ENCODE measurements around the gene ATN1. TPM values are rescaled to one million over a fixed set of nuclear protein-coding genes. Genes with fewer than 3 reads are reported as not detected.

ATN1 gene
- total and polyA plus RNA-seq, 9 of the 15 experiments (the other 6 are each of a cell fraction or from before 2014, with no cell fraction given), result 0.15 to 49.8 (median 2.7) TPM

- 0 out of 2 replicates have a peak, but pooled peaks have one; percentile 42 for TF ChIP-seq KLF6 (CRISPR knock-in tag; IDR thresholded peaks at IDR 0.05; ENCODE audit: borderline replicate concordance)
- no peak for TF ChIP-seq ZFPM2 (CRISPR knock-in tag; IDR thresholded peaks at IDR 0.05)
- no peak for TF ChIP-seq ZZZ3 (IDR thresholded peaks at IDR 0.05)
- no peak for TF ChIP-seq KLF13 (tag; IDR thresholded peaks at IDR 0.05; ENCODE audit: borderline replicate concordance, low read depth)
- no peak for TF ChIP-seq NONO (IDR thresholded peaks at IDR 0.05; ENCODE audit: low read depth in 2 of 2, low read length in 1 of 2)
- TF ChIP-seq ZBTB5 (IDR thresholded peaks at IDR 0.05), result no peak
- TF ChIP-seq SP2 (IDR thresholded peaks at IDR 0.05; ENCODE audit: extremely low read depth, low read depth, low read length, poor library complexity, severe bottlenecking), result no peak
- no peak for TF ChIP-seq MXI1 (IDR thresholded peaks at IDR 0.05; ENCODE audit: low read depth, low read length)
- no peak for TF ChIP-seq ZKSCAN1 (IDR thresholded peaks at IDR 0.05; ENCODE audit: low read depth, low read length)
- TF ChIP-seq ZNF398 (CRISPR knock-in tag; IDR thresholded peaks at IDR 0.05), result no peak
- no peak for TF ChIP-seq TEAD1 (CRISPR knock-in tag; IDR thresholded peaks at IDR 0.05)
- no peak for TF ChIP-seq NR3C1 (CRISPR knock-in tag; IDR thresholded peaks at IDR 0.05)
- TF ChIP-seq ZNF134 (CRISPR knock-in tag; conservative IDR thresholded peaks at IDR 0.05), result no peak
- no peak for TF ChIP-seq ZNF445 (CRISPR knock-in tag; IDR thresholded peaks at IDR 0.05; ENCODE audit: low read depth)
- no peak for TF ChIP-seq PREB (CRISPR knock-in tag; IDR thresholded peaks at IDR 0.05)
- no peak for TF ChIP-seq FOXK1 (CRISPR knock-in tag; IDR thresholded peaks at IDR 0.05; ENCODE audit: borderline replicate concordance)
- TF ChIP-seq HLTF (IDR thresholded peaks at IDR 0.05), result no peak
- TF ChIP-seq MNT (conservative IDR thresholded peaks at IDR 0.05), result no peak
- TF ChIP-seq RBM39 (optimal IDR thresholded peaks at IDR 0.05; ENCODE audit: low read depth, low read length), result no peak
Observed at GRCh38 chr12:6963791-6964413, 36.1 kb downstream of the ATN1 start (continued).

Data from K562 (cell line).